ENCODE measurements around the gene FAF1. TPM values are rescaled to one million over a fixed set of nuclear protein-coding genes. Genes with fewer than 3 reads are reported as not detected.

The FAF1 gene
- total RNA-seq, 1 experiment from 2014 or later: 14.7 TPM

DNA sequence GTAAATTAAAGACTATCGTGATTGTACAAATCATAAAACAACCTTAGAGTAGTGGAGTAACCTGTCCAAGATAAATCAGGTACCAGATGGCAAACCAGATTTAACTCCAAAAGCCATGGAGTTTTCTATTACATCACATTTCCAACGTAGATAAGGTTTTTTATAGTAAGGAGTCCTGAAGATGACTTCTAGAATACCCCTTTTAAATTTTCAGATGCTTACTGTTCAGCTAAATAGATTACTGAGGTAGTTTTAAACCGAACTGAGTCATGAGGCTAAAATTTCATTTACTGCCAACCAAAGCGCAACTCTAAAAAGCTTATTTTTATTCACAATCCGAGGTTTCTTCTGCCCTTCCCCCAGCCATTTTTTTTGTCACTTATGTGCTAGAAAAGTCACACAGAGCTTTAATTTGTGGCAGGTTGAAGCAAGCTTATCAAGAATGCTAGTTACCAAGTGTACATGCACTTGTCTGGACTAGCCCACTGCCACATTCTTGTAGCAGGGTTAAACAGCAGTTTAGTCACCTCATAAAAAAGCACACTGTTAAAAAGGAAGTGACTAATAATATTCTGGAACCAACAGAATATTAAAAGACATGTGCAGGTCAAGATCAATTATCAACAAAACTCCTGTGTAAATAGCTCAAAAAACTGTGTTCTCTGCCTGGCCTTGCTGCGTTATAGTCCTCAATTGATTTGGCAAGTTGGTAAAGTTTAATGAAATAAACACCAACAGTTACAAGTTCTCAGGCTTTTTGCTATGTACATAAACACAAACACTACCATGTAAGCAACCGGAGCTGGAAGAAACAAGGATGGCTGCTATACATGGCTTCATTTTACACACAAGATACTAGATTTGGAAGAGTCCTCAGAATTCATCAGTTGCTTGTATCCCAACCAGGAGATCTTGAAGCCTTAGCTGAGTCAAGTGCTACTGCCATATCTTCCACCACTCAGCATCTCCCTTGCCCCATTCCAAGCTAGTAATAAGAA, 356.5 kb downstream of the FAF1 start:
- H3K27me3 ChIP-seq (ENCODE audit: low read length): no peaks in the 10 kb centered on the region
- no peak overlapping the region for H3K9ac ChIP-seq (ENCODE audit: low read length)
- intact Hi-C loops (cut with micrococcal nuclease): no loop called here
- peak overlapping the region; percentile 50 for H3K4me2 ChIP-seq (ENCODE audit: low read length)
- no peak overlapping the region for H2AFZ ChIP-seq (ENCODE audit: low read length)
- TF ChIP-seq, protein P1, sequence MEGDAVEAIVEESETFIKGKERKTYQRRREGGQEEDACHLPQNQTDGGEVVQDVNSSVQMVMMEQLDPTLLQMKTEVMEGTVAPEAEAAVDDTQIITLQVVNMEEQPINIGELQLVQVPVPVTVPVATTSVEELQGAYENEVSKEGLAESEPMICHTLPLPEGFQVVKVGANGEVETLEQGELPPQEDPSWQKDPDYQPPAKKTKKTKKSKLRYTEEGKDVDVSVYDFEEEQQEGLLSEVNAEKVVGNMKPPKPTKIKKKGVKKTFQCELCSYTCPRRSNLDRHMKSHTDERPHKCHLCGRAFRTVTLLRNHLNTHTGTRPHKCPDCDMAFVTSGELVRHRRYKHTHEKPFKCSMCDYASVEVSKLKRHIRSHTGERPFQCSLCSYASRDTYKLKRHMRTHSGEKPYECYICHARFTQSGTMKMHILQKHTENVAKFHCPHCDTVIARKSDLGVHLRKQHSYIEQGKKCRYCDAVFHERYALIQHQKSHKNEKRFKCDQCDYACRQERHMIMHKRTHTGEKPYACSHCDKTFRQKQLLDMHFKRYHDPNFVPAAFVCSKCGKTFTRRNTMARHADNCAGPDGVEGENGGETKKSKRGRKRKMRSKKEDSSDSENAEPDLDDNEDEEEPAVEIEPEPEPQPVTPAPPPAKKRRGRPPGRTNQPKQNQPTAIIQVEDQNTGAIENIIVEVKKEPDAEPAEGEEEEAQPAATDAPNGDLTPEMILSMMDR (conservative IDR thresholded peaks at IDR 0.05; ENCODE audit: low read depth, low read length): no peak
- no peak for TF ChIP-seq EZH2 (IDR thresholded peaks at IDR 0.05; ENCODE audit: low read length, unreplicated experiment)
- no peak for TF ChIP-seq EZH2phosphoT487 (IDR thresholded peaks at IDR 0.05; ENCODE audit: borderline replicate concordance, low read length)
- no peaks in the 10 kb centered on the region for H3K79me2 ChIP-seq (ENCODE audit: low read length)
- no peaks in the 10 kb centered on the region for H3K9me3 ChIP-seq (ENCODE audit: low read length)
- H3K27ac ChIP-seq (ENCODE audit: low read length): no peak overlapping the region
- peaks cover 13% of the 10 kb centered on the region for H3K4me1 ChIP-seq (ENCODE audit: insufficient read depth, low read length)
- no TSS peak for BruUV-seq (replicated peaks)
- H3K4me3 ChIP-seq (ENCODE audit: low read length): no peak overlapping the region
- CTCF ChIA-PET: no interaction called here
- POLR2A ChIA-PET (ENCODE audit: unreplicated experiment): no interaction called here
- ATAC-seq (peak; percentile 83), DNase-seq (peak; percentile 56)
- H3F3A ChIP-seq (ENCODE audit: low read length, unreplicated experiment): no peaks in the 10 kb centered on the region
- no peaks in the 10 kb centered on the region for H3K9me2 ChIP-seq (replicated peaks; ENCODE audit: low read length)
- no peaks in the 10 kb centered on the region for H4K20me1 ChIP-seq (ENCODE audit: low read length)
- H3K36me3 ChIP-seq (ENCODE audit: low read depth, low read length): no peaks in the 10 kb centered on the region

- Histone ChIP-seq H3K27me3 (ENCODE audit: low read length) (no peaks in the 10 kb centered on the region), H3K36me3 (ENCODE audit: low read depth, low read length) (no peaks in the 10 kb centered on the region), H3K9ac (ENCODE audit: low read length) (no peak overlapping the region), H3K4me3 (ENCODE audit: low read length) (no peak overlapping the region), H3K9me3 (ENCODE audit: low read length) (no peaks in the 10 kb centered on the region), H3K27ac (ENCODE audit: low read length) (no peak overlapping the region), H3K9me2 (replicated peaks; ENCODE audit: low read length) (no peaks in the 10 kb centered on the region), H3K79me2 (ENCODE audit: low read length) (no peaks in the 10 kb centered on the region), H2AFZ (ENCODE audit: low read length) (no peak overlapping the region), H3K4me1 (ENCODE audit: insufficient read depth, low read length) (peaks cover 13% of the 10 kb centered on the region), H3K4me2 (ENCODE audit: low read length) (no peak overlapping the region), H3F3A (ENCODE audit: low read length, unreplicated experiment) (no peaks in the 10 kb centered on the region), H4K20me1 (ENCODE audit: low read length) (no peaks in the 10 kb centered on the region)
- intact Hi-C loops (cut with micrococcal nuclease): no loop called here
- CTCF ChIA-PET: no interaction called here
- DNase-seq (no peak), ATAC-seq (no peak)
- TF ChIP-seq EZH2 (IDR thresholded peaks at IDR 0.05; ENCODE audit: low read length, unreplicated experiment) (no peak), EZH2phosphoT487 (IDR thresholded peaks at IDR 0.05; ENCODE audit: borderline replicate concordance, low read length) (no peak)
- TF ChIP-seq, protein P1 (conservative IDR thresholded peaks at IDR 0.05; ENCODE audit: low read depth, low read length): no peak
- BruUV-seq (replicated peaks): no TSS peak
- POLR2A ChIA-PET (ENCODE audit: unreplicated experiment): no interaction called here
Measured at GRCh38 chr1:50599546-50599945, 360.5 kb downstream of the FAF1 start.

DNA sequence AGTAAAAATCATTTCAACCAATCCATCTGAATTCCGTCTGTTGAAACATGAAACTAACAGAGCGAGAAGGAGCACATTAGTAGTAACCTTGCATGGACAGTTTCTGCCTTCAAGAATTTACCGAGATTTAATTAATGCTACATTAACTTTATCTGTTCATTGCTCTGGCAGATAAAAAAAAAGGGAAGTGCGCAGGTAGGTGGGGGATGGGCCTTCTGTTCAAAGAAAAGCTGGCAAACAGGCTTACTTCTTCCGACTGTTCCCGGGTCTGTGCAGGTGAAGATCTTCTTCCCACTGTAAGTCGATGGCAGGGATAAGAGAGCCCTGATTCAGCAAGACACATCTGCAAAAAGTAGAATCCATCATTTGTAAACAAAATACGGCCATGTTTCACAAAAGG, 364.2 kb downstream of the FAF1 start:
- H3K4me3 ChIP-seq (ENCODE audit: low read length): no peak overlapping the region
- H3K4me1 ChIP-seq (ENCODE audit: insufficient read depth, low read length): no peaks in the 10 kb centered on the region
- DNase-seq (no peak), ATAC-seq (no peak)
- H3K36me3 ChIP-seq (ENCODE audit: low read depth, low read length): no peaks in the 10 kb centered on the region
- no peaks in the 10 kb centered on the region for H3K27me3 ChIP-seq (ENCODE audit: low read length)
- H3K9ac ChIP-seq (ENCODE audit: low read length): no peak overlapping the region
- H3K4me2 ChIP-seq (ENCODE audit: low read length): no peak overlapping the region
- TF ChIP-seq EZH2 (IDR thresholded peaks at IDR 0.05; ENCODE audit: low read length, unreplicated experiment): no peak
- no peak for TF ChIP-seq EZH2phosphoT487 (IDR thresholded peaks at IDR 0.05; ENCODE audit: borderline replicate concordance, low read length)
- TF ChIP-seq, protein P1 (conservative IDR thresholded peaks at IDR 0.05; ENCODE audit: low read depth, low read length): no peak
- ChIA-PET CTCF (no interaction called here), POLR2A (ENCODE audit: unreplicated experiment) (no interaction called here)
- H3K79me2 ChIP-seq (ENCODE audit: low read length): no peaks in the 10 kb centered on the region
- no peaks in the 10 kb centered on the region for H3F3A ChIP-seq (ENCODE audit: low read length, unreplicated experiment)
- no peaks in the 10 kb centered on the region for H4K20me1 ChIP-seq (ENCODE audit: low read length)
- H3K9me2 ChIP-seq (replicated peaks; ENCODE audit: low read length): no peaks in the 10 kb centered on the region
- no peak overlapping the region for H3K27ac ChIP-seq (ENCODE audit: low read length)
- BruUV-seq (replicated peaks): no TSS peak
- H2AFZ ChIP-seq (ENCODE audit: low read length): no peak overlapping the region
- H3K9me3 ChIP-seq (ENCODE audit: low read length): no peaks in the 10 kb centered on the region
- intact Hi-C loops (cut with micrococcal nuclease): no loop called here

All from PC-3 (cell line).